ENCODE measurements around the gene KRT77. TPM values are rescaled to one million over a fixed set of nuclear protein-coding genes. Genes with fewer than 3 reads are reported as not detected.

Gene KRT77
- total RNA-seq, 1 experiment from 2014 or later = not detected

DNA sequence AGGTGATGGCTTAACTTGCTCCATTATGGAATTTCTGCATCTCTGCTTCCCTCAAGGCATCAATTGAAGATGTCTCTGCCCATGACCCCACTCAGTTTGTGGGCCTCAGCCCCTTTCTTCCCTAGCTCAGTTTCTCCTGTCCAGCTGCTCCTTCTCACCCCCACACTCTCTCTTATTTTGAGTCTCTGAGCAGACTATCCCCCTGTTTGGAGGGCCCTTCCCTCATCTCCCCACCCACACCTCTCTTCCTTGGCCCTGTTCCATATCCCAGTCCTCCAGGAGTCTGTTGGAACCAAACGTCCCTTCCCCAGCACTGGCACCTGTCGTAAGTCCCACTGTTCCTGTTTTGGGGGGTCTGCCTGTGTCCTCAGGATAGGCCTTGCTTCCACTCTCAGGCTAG lies 14.8 kb downstream of the KRT77 start (continued):
- TF ChIP-seq, protein P1, sequence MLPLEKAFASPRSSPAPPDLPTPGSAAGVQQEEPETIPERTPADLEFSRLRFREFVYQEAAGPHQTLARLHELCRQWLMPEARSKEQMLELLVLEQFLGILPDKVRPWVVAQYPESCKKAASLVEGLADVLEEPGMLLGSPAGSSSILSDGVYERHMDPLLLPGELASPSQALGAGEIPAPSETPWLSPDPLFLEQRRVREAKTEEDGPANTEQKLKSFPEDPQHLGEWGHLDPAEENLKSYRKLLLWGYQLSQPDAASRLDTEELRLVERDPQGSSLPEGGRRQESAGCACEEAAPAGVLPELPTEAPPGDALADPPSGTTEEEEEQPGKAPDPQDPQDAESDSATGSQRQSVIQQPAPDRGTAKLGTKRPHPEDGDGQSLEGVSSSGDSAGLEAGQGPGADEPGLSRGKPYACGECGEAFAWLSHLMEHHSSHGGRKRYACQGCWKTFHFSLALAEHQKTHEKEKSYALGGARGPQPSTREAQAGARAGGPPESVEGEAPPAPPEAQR (CRISPR knock-in tag; IDR thresholded peaks at IDR 0.05) = no peak
- TF ChIP-seq ETV6 (CRISPR knock-in tag; IDR thresholded peaks at IDR 0.05) (no peak), ESRRA (CRISPR knock-in tag; IDR thresholded peaks at IDR 0.05; ENCODE audit: borderline replicate concordance) (no peak), ZBTB21 (CRISPR knock-in tag; IDR thresholded peaks at IDR 0.05; ENCODE audit: borderline replicate concordance) (no peak), JUN (CRISPR knock-in tag; IDR thresholded peaks at IDR 0.05) (no peak), ATF1 (CRISPR knock-in tag; IDR thresholded peaks at IDR 0.05) (no peak)
- TF ChIP-seq, protein P2, sequence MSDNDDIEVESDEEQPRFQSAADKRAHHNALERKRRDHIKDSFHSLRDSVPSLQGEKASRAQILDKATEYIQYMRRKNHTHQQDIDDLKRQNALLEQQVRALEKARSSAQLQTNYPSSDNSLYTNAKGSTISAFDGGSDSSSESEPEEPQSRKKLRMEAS (CRISPR knock-in tag; IDR thresholded peaks at IDR 0.05) = no peak

DNA sequence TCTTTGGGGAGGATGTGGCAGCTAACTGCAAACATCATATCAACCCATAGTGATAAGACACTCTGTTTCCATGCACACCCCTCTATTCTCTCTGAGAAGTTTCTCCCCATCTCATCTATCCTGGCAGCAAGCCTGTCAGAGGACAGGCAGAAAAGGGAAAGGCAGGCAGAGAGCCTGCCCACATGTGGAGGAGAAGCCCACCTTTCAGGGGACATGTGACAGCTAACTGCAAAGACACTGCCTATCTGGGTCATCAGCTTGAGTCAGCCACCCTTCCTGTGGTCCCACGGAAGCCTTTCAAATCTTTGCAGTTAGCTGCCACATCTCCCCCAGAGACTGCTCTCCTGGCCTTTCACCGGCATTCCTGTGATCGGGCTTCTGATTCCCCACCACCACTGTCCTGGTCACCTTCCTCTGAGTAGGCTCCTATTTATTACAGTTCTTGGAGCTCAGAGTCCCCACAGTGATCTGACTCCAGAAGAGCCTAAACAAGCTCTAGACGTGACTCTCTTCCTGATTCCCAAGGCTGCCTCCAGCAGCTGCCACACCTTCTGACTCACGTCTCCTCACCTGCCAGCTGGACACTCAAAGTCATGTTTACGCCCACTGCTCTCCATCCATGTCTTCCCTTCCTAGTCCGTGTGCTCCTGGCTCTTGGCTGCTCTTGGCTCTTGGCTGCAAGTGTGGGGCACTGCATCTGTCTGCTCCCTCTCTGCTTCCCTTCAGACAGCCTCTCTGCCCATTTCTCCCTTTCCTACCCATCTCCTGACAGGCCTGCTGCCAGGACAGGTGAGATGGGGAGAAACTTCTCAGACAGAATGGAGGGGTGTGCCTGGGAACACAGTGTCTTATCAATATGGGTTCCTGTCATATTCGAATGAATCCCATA lies 15.6 kb downstream of the KRT77 start:
- POLR2A ChIA-PET = no interaction called here
- no peak overlapping the region for H3K4me3 Mint-ChIP-seq
- TF ChIP-seq TEAD1 (CRISPR knock-in tag; IDR thresholded peaks at IDR 0.05) = no peak
- TF ChIP-seq RELA (CRISPR knock-in tag; IDR thresholded peaks at IDR 0.05; ENCODE audit: borderline replicate concordance) = no peak
- no peak for TF ChIP-seq CREB1 (CRISPR knock-in tag; IDR thresholded peaks at IDR 0.05)
- TF ChIP-seq EMX1 (CRISPR knock-in tag; IDR thresholded peaks at IDR 0.05) = no peak
- TF ChIP-seq, protein P3, sequence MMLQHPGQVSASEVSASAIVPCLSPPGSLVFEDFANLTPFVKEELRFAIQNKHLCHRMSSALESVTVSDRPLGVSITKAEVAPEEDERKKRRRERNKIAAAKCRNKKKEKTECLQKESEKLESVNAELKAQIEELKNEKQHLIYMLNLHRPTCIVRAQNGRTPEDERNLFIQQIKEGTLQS (CRISPR knock-in tag; conservative IDR thresholded peaks at IDR 0.05) = no peak
- no peak for TF ChIP-seq ZNF232 (CRISPR knock-in tag; IDR thresholded peaks at IDR 0.05)
- TF ChIP-seq, protein P4, sequence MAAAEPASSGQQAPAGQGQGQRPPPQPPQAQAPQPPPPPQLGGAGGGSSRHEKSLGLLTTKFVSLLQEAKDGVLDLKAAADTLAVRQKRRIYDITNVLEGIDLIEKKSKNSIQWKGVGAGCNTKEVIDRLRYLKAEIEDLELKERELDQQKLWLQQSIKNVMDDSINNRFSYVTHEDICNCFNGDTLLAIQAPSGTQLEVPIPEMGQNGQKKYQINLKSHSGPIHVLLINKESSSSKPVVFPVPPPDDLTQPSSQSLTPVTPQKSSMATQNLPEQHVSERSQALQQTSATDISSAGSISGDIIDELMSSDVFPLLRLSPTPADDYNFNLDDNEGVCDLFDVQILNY (CRISPR knock-in tag; IDR thresholded peaks at IDR 0.05) = no peak
- TF ChIP-seq GABPB1 (CRISPR knock-in tag; IDR thresholded peaks at IDR 0.05) = no peak
- TF ChIP-seq, protein P5, sequence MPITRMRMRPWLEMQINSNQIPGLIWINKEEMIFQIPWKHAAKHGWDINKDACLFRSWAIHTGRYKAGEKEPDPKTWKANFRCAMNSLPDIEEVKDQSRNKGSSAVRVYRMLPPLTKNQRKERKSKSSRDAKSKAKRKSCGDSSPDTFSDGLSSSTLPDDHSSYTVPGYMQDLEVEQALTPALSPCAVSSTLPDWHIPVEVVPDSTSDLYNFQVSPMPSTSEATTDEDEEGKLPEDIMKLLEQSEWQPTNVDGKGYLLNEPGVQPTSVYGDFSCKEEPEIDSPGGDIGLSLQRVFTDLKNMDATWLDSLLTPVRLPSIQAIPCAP (CRISPR knock-in tag; IDR thresholded peaks at IDR 0.05) = no peak
- no peak for TF ChIP-seq GRHL2 (CRISPR knock-in tag; IDR thresholded peaks at IDR 0.05; ENCODE audit: insufficient replicate concordance, severe bottlenecking)
- TF ChIP-seq, protein P6, sequence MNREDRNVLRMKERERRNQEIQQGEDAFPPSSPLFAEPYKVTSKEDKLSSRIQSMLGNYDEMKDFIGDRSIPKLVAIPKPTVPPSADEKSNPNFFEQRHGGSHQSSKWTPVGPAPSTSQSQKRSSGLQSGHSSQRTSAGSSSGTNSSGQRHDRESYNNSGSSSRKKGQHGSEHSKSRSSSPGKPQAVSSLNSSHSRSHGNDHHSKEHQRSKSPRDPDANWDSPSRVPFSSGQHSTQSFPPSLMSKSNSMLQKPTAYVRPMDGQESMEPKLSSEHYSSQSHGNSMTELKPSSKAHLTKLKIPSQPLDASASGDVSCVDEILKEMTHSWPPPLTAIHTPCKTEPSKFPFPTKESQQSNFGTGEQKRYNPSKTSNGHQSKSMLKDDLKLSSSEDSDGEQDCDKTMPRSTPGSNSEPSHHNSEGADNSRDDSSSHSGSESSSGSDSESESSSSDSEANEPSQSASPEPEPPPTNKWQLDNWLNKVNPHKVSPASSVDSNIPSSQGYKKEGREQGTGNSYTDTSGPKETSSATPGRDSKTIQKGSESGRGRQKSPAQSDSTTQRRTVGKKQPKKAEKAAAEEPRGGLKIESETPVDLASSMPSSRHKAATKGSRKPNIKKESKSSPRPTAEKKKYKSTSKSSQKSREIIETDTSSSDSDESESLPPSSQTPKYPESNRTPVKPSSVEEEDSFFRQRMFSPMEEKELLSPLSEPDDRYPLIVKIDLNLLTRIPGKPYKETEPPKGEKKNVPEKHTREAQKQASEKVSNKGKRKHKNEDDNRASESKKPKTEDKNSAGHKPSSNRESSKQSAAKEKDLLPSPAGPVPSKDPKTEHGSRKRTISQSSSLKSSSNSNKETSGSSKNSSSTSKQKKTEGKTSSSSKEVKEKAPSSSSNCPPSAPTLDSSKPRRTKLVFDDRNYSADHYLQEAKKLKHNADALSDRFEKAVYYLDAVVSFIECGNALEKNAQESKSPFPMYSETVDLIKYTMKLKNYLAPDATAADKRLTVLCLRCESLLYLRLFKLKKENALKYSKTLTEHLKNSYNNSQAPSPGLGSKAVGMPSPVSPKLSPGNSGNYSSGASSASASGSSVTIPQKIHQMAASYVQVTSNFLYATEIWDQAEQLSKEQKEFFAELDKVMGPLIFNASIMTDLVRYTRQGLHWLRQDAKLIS (CRISPR knock-in tag; IDR thresholded peaks at IDR 0.05; ENCODE audit: borderline replicate concordance) = no peak
- no peak for TF ChIP-seq IRF2 (CRISPR knock-in tag; IDR thresholded peaks at IDR 0.05; ENCODE audit: borderline replicate concordance, low read depth)
- no peak for TF ChIP-seq MYBL2 (CRISPR knock-in tag; IDR thresholded peaks at IDR 0.05)
- TF ChIP-seq ZNF317 (CRISPR knock-in tag; IDR thresholded peaks at IDR 0.05; ENCODE audit: borderline replicate concordance, low read depth) = no peak
- TF ChIP-seq ZNF423 (CRISPR knock-in tag; IDR thresholded peaks at IDR 0.05) = no peak
- no peak for ATAC-seq
- peaks cover 18% of the 10 kb centered on the region for H3K4me1 Mint-ChIP-seq
- no peaks in the 10 kb centered on the region for H3K36me3 Mint-ChIP-seq
- H3K27ac Mint-ChIP-seq = no peak overlapping the region
- DNase-seq (ENCODE audit: low spot score) = no peak
- H3K27me3 Mint-ChIP-seq (ENCODE audit: low read depth) = peaks cover 45% of the 10 kb centered on the region
- no peaks in the 10 kb centered on the region for H3K9me3 Mint-ChIP-seq
- CTCF ChIA-PET = interaction anchor here (0.7 to 7.1 kb wide), 3 partner anchors 178 to 192 kb away, joined by 3 to 64 read pairs (median 4); no protein-coding TSS in a partner anchor

All from WTC11 (cell line).